ENCODE results near the gene ARHGAP12. TPM values are rescaled to one million over a fixed set of nuclear protein-coding genes. Genes with fewer than 3 reads are reported as not detected.

The ARHGAP12 gene
- total and polyA plus RNA-seq, 2 donors (not counting 3 experiments of a cell fraction or from before 2014, with no cell fraction given) = 5.8 to 19.3 TPM

DNA sequence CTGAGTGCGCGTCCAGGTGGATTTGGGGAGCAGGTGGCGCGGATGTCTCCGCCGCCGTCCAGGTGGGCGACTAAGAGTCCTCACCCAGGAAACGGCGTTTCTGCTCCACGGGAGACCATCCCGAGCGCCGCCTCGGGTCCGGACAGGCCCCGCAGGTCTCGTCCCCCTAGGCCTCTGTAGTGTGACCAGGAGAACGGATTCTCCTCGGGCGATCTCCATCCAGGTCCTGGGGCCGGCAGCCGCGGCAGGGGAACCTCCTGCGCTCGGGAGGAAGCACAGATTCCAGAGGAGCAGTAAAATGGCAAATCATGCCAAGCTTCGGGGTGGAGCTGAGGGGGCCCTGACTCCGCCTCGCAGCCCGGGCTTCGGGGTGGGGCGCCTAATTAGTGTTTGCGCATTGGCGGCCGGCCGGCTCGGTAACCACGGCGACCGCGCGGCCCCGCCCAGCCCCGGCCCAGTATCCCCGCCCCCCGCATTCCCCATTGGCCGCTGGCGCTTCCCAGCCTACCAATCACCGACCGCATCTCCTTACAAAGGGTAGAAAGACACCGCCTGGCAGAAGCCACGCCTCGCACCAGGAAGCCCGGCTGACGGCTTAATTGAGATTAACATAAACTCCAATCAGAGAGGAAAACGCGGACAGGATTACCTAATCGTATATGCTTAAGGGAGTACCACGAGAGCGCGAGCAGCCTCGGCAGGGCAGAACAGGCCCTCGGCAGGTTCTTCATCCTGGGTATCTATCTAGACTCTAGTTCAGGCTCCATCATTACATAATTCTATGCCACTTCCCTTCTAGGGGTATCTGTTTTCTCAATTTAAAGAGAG, 168.6 kb downstream of the ARHGAP12 start:
- ChIA-PET POLR2A (interaction anchor here (0.6 to 1.2 kb wide), 5 partner anchors 8 to 62 kb away, joined by 3 to 10 read pairs (median 3); no protein-coding TSS in a partner anchor), CTCF (interaction anchor here (0.6 to 1.0 kb wide), 5 partner anchors 11 to 1072 kb away, joined by 3 to 5 read pairs (median 5); no protein-coding TSS in a partner anchor)
- DNase-seq (ENCODE audit: low read depth, low spot score) (peak; percentile 99), FAIRE-seq (peak; percentile 96)
- Histone ChIP-seq H3K9ac (replicated peaks; ENCODE audit: extremely low read depth, insufficient read depth, low read length) (peak overlapping the region; percentile 97), H3K4me1 (ENCODE audit: control insufficient read depth, extremely low read depth, insufficient read depth, low read length) (peaks cover 11% of the 10 kb centered on the region), H3K27ac (ENCODE audit: insufficient read depth, low read depth, low read length) (peak overlapping the region; percentile 94), H3K4me2 (ENCODE audit: insufficient read depth, low read length) (peak overlapping the region; percentile 45), H2AFZ (ENCODE audit: low read depth, low read length) (peak overlapping the region; percentile 70), H4K20me1 (replicated peaks; ENCODE audit: control insufficient read depth, extremely low read depth, insufficient read depth, low read length) (no peaks in the 10 kb centered on the region), H3K9me1 (replicated peaks; ENCODE audit: control insufficient read depth, extremely low read depth, insufficient read depth, low read length) (no peaks in the 10 kb centered on the region), H3K4me3 (replicated peaks in 1 of 3; ENCODE audit: insufficient read depth in 1 of 3, low read depth in 1 of 3, low read length in 3 of 3) (peak overlapping the region; percentile 57 to 77 (median 76)), H3K9me3 (replicated peaks; ENCODE audit: control insufficient read depth, insufficient read depth, low read length) (no peaks in the 10 kb centered on the region), H3K36me3 (ENCODE audit: control insufficient read depth in 2 of 2, extremely low read depth in 1 of 2, insufficient read depth in 2 of 2, low read length in 2 of 2) (no peaks in the 10 kb centered on the region), H3K79me2 (ENCODE audit: control insufficient read depth, insufficient read depth, low read length) (no peaks in the 10 kb centered on the region), H3K27me3 (ENCODE audit: control insufficient read depth in 2 of 2, insufficient read depth in 2 of 2, low read length in 2 of 2) (no peaks in the 10 kb centered on the region)
- TF ChIP-seq JUN (IDR thresholded peaks at IDR 0.05; ENCODE audit: borderline replicate concordance, insufficient read depth, insufficient read length, low read depth) (no peak), POLR2A (IDR thresholded peaks at IDR 0.05; ENCODE audit: low read depth, low read length) (peak; percentile 83), MYC (IDR thresholded peaks at IDR 0.05; ENCODE audit: low read depth, low read length) (no peak), EZH2 (IDR thresholded peaks at IDR 0.05; ENCODE audit: borderline replicate concordance, low read depth, low read length, severe bottlenecking) (no peak), POLR2AphosphoS5 (IDR thresholded peaks at IDR 0.05; ENCODE audit: insufficient read depth, low read depth, low read length) (peak; percentile 90), GATA2 (IDR thresholded peaks at IDR 0.05; ENCODE audit: insufficient read depth, insufficient read length, low read depth, low read length) (no peak), FOS (IDR thresholded peaks at IDR 0.05; ENCODE audit: borderline replicate concordance, insufficient read depth, low read length) (no peak)
- TF ChIP-seq, protein P1, sequence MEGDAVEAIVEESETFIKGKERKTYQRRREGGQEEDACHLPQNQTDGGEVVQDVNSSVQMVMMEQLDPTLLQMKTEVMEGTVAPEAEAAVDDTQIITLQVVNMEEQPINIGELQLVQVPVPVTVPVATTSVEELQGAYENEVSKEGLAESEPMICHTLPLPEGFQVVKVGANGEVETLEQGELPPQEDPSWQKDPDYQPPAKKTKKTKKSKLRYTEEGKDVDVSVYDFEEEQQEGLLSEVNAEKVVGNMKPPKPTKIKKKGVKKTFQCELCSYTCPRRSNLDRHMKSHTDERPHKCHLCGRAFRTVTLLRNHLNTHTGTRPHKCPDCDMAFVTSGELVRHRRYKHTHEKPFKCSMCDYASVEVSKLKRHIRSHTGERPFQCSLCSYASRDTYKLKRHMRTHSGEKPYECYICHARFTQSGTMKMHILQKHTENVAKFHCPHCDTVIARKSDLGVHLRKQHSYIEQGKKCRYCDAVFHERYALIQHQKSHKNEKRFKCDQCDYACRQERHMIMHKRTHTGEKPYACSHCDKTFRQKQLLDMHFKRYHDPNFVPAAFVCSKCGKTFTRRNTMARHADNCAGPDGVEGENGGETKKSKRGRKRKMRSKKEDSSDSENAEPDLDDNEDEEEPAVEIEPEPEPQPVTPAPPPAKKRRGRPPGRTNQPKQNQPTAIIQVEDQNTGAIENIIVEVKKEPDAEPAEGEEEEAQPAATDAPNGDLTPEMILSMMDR (IDR thresholded peaks at IDR 0.05; ENCODE audit: extremely low read depth in 1 of 2, insufficient read depth in 1 of 2, low read depth in 1 of 2, low read length in 2 of 2) = no peak
- TF ChIP-seq, protein P2, sequence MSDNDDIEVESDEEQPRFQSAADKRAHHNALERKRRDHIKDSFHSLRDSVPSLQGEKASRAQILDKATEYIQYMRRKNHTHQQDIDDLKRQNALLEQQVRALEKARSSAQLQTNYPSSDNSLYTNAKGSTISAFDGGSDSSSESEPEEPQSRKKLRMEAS (IDR thresholded peaks at IDR 0.05; ENCODE audit: insufficient read depth, insufficient read length) = peak; percentile 4
- intact Hi-C loops (cut with micrococcal nuclease) = loop anchor here (1.0 to 10.0 kb wide), 5 partner anchors 53 to 435 kb away; no protein-coding TSS in a partner anchor
- BruUV-seq (replicated peaks) = no TSS peak
- dilution Hi-C loops (cut with MboI; ENCODE audit: extremely low pct_ligation_motif_present, low sequenced_read_pairs) = no loop called here

Measured in endothelial cell of umbilical vein (primary cell).